K562 (cell line): ENCODE results near the gene CELSR2. TPM values are rescaled to one million over a fixed set of nuclear protein-coding genes. Genes with fewer than 3 reads are reported as not detected.

Source experiments
- ATAC-seq: fragments of 200-7000 bp; cut with Tn5 transposase; 3 replicates; pipeline ENCODE4 v1.9.1; 2020; ENCODE audit warnings: moderate library complexity
- BruUV-seq: library from RNA; stranded (reverse); fragments of 400-500 nt; replicated peaks from 2 replicates; lab custom pipeline; 2021; lab: Mats Ljungman, UMichigan
- CTCF ChIA-PET: fragments of 300-600 bp; formaldehyde crosslinking; extraction: SDS; loops from one replicate; lab custom pipeline; 2021; ENCODE audit warnings: low intra/inter-chr PET ratio; lab: Yijun Ruan, JAX
- POLR2A ChIA-PET: fragments of 300-600, 350-650 bp; sonication (Branson Sonifier 250); formaldehyde crosslinking; extraction: SDS; loops from one replicate; lab custom pipeline; 2021; ENCODE audit warnings: antibody characterized with exemption, inconsistent platforms; lab: Yijun Ruan, JAX
- DNase-seq, 4 experiments: peaks; one replicate each; pipeline versions ENCODE4 v3.0.0 to v3.0.0-alpha.2; 2011 to 2018; ENCODE audit warnings: low spot score in 3 of 4, mixed read lengths in 3 of 4; ENCODE audit errors: extremely low read depth in 1 of 4
- FAIRE-seq: peaks from 2 replicates; lab custom pipeline; 2011; peaks lifted over from hg19 to GRCh38; lab: Jason Lieb, UNC
- H2AFZ ChIP-seq: 2 replicates; pipeline ENCODE4 v1.6.0; 2011; ENCODE audit warnings: low read depth, low read length, control low read depth, inconsistent platforms
- H3K27ac ChIP-seq: fragments of 200-600 bp; 3 replicates; pipeline ENCODE4 v1.8.0; 2011; ENCODE audit warnings: low read depth, mild to moderate bottlenecking, control low read depth, inconsistent platforms, low read length, moderate library complexity, mixed read lengths; ENCODE audit errors: extremely low read depth
- H3K27me3 ChIP-seq, 2 experiments: fragments of 300-600 bp in 1 of 2; 2 replicates in 1 of 2; 3 replicates in 1 of 2; pipeline versions ENCODE4 v1.6.0 to v1.8.0; 2011; ENCODE audit warnings: inconsistent platforms in 2 of 2, low read length in 2 of 2, mild to moderate bottlenecking in 1 of 2, mixed read lengths in 1 of 2, moderate library complexity in 1 of 2; ENCODE audit not compliant: control insufficient read depth in 2 of 2, insufficient read depth in 2 of 2
- H3K36me3 ChIP-seq: fragments of 300-600 bp; 3 replicates; pipeline ENCODE4 v1.8.0; 2011; ENCODE audit warnings: mild to moderate bottlenecking, low read length, inconsistent platforms; ENCODE audit not compliant: control insufficient read depth, insufficient read depth
- H3K4me1 ChIP-seq, 2 experiments: fragments of 200-600 bp in 1 of 2; replicated peaks in 1 of 2; 2 replicates in 1 of 2; 3 replicates in 1 of 2; pipeline versions ENCODE4 v1.5.1 to v1.8.0; 2011; ENCODE audit warnings: inconsistent platforms in 2 of 2, low read length in 2 of 2, mild to moderate bottlenecking in 1 of 2, mixed read lengths in 1 of 2, moderate library complexity in 1 of 2; ENCODE audit not compliant: control insufficient read depth in 2 of 2, insufficient read depth in 2 of 2
- H3K4me2 ChIP-seq: 2 replicates; pipeline ENCODE4 v1.6.1; 2011; ENCODE audit warnings: low read length, control low read depth, inconsistent platforms, mixed read lengths; ENCODE audit not compliant: insufficient read depth
- H3K4me3 ChIP-seq: fragments of 200-600 bp; sonication (generic), shearing (Covaris generic); 2 replicates; pipeline ENCODE4 v1.5.1; 2016; ENCODE audit warnings: control low read depth, inconsistent platforms
- H3K79me2 ChIP-seq: fragments of 200-600 bp; 3 replicates; pipeline ENCODE4 v1.8.0; 2011; ENCODE audit warnings: low read length, inconsistent platforms; ENCODE audit not compliant: control insufficient read depth, insufficient read depth
- H3K9ac ChIP-seq, 2 experiments: 2 replicates each; pipeline versions ENCODE4 v1.6.0 to v1.6.1; 2011; ENCODE audit warnings: low read depth in 2 of 2, low read length in 2 of 2, control low read depth in 1 of 2, inconsistent platforms in 1 of 2, mild to moderate bottlenecking in 1 of 2, mixed read lengths in 1 of 2; ENCODE audit not compliant: insufficient read depth in 1 of 2
- H3K9me1 ChIP-seq: one replicate; pipeline ENCODE4 v1.6.0; 2011; ENCODE audit warnings: inconsistent platforms, mild to moderate bottlenecking, low read length, moderate library complexity; ENCODE audit not compliant: control insufficient read depth, insufficient read depth
- H3K9me3 ChIP-seq: replicated peaks from 2 replicates; pipeline ENCODE4 v1.5.1; 2011; ENCODE audit warnings: low read depth, low read length, inconsistent platforms; ENCODE audit not compliant: control insufficient read depth, insufficient read depth
- H4K20me1 ChIP-seq: replicated peaks from 2 replicates; pipeline ENCODE4 v1.6.1; 2011; ENCODE audit warnings: low read length, inconsistent platforms, mixed read lengths; ENCODE audit not compliant: control insufficient read depth, insufficient read depth
- FIP1L1 ChIP-seq: fragments of 200-400 bp; formaldehyde crosslinking; IDR thresholded peaks from 2 replicates; pipeline ENCODE4 v1.6.1; 2018; ENCODE audit warnings: mild to moderate bottlenecking, low read depth, low read length; ENCODE audit not compliant: poor library complexity, severe bottlenecking
- SLC30A9 ChIP-seq: fragments of 250-450 bp; sonication (Bioruptor Pico); IDR thresholded peaks from 2 replicates; pipeline ENCODE4 v1.8.0; 2022; ENCODE audit warnings: mild to moderate bottlenecking, moderate library complexity
- WGBS: fragments of 100-300 bp; shearing (Covaris generic); methylation state at CpG from one replicate; pipeline ENCODE4 v1.1.6; 2016; ENCODE audit warnings: low coverage, mixed read lengths; ENCODE audit not compliant: insufficient coverage; ENCODE audit errors: missing lambda C conversion rate; 5-methylcytosine and 5-hydroxymethylcytosine counted together
- in situ Hi-C: fragments of 300-500 bp; cut with MboI; formaldehyde crosslinking; loops from 4 replicates; pipeline ENCODE4 v1.15.0; 2018; ENCODE audit warnings: inconsistent platforms, mixed read lengths
- intact Hi-C: fragments of 100-400 bp; cut with micrococcal nuclease; formaldehyde crosslinking; loops from 2 replicates; pipeline ENCODE4 v1.14.2; 2022
- polyA plus RNA-seq, 8 experiments: library from polyadenylated mRNA; depleted of rRNA in 4 of 8; stranded (reverse) in 5 of 8; unstranded in 3 of 8; fragments of >200 nt; fragmentation: Nextera tagmentation in 2 of 8; fragmentation: Illumina TruSeq in 1 of 8; extraction: Ambion mirVana in 2 of 8; extraction: Trizol in 1 of 8; gene quantifications; 2 replicates each; pipeline versions ENCODE4 v1.2.1 to v1.2.3, GENCODE V29; 2011 to 2014; ENCODE audit warnings: inconsistent platforms in 1 of 8, missing spikeins in 1 of 8
- total RNA-seq, 7 experiments: library from RNA; depleted of rRNA in 6 of 7; stranded (reverse); fragments of >200 nt in 6 of 7; fragmentation: Illumina TruSeq in 2 of 7; extraction: Trizol in 2 of 7; gene quantifications; 2 replicates each; pipeline versions ENCODE4 v1.2.1 to v1.2.3, GENCODE V29; 2011 to 2021; ENCODE audit warnings: low replicate concordance in 1 of 7

CELSR2 gene
- total and polyA plus RNA-seq, 9 of the 15 experiments (the other 6 are each of a cell fraction or from before 2014, with no cell fraction given) = 0.31 to 21.9 (median 4.2) TPM

DNA sequence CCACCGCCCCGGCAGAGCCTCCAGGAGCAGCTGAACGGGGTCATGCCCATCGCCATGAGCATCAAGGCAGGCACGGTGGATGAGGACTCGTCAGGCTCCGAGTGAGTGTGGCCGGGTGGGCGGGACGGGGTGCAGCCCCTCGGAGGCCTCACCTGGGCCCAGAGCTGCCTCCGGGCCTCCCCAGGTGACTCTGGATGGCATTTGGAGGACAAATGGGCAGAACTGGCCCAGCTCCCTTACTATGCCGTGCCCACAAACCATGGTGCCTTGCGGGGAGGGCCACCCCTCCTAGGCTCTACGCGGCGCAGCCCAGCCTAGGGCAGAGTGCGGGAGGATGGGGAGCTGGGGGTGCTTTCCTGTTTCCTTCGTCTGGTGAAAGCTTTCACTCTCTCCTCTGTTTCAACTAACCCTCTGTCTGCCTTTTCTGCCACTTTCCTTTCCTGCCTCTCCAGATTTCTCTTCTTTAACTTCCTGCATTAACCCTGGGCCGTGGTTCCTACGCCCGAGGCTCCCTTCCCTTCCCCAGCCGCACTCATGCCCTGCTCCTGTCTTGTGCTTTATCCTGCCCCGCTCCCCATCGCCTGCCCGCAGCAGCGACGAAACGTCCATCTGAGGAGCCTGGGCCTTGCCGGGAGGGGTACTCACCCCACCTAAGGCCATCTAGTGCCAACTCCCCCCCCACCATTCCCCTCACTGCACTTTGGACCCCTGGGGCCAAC lies 24.4 kb downstream of the CELSR2 start:
- Histone ChIP-seq H3K4me3 (no peak overlapping the region), H3K9ac (peak overlapping the region in 1 of 2 experiments; percentile 67; a peak in 2 of 4 replicates)
- POLR2A ChIA-PET = interaction anchor here (0.5 to 0.6 kb wide), 2 partner anchors 36 to 43 kb away, joined by 3 read pairs; no protein-coding TSS in a partner anchor

More for the DNA sequence above, 24.4 kb downstream of the CELSR2 start:
- 93% methylated on average over 21 of the region's 30 CpGs for WGBS
- intact Hi-C loops = no loop called here
- FAIRE-seq (no peak), DNase-seq (no peak), ATAC-seq (no peak)
- 0 out of 3 replicates have a peak, but pooled peaks cover 2% of the 10 kb centered on the region for H3K79me2 ChIP-seq
- in situ Hi-C loops = no loop called here
- CTCF ChIA-PET = interaction anchor here (1.1 kb wide), 1 partner anchor 10 kb away, joined by 5 read pairs; no protein-coding TSS in a partner anchor
- no peak overlapping the region for H3K4me2 ChIP-seq
- no TSS peak for BruUV-seq
- H3K27ac ChIP-seq = no peak overlapping the region
- H3K27me3 ChIP-seq = no peaks in the 10 kb centered on the region
- H3K4me1 ChIP-seq = peaks cover 36 to 70% of the 10 kb centered on the region in 2 experiments
- no peaks in the 10 kb centered on the region for H3K9me3 ChIP-seq
- H3K9me1 ChIP-seq = no peaks in the 10 kb centered on the region
- peaks cover 4% of the 10 kb centered on the region; the same call in 1 of the 2 replicates for H4K20me1 ChIP-seq
- H3K36me3 ChIP-seq = peaks cover 42% of the 10 kb centered on the region; the same call in 2 of the 3 replicates
- no peak for TF ChIP-seq SLC30A9 (CRISPR knock-in tag)
- TF ChIP-seq FIP1L1 = no peak
- H2AFZ ChIP-seq = no peak overlapping the region
